HG03139 (cell line): ENCODE results near the gene RNF130.

ENCODE experiments used
- ATAC-seq: cut with Tn5 transposase; IDR thresholded peaks from one replicate; pipeline ENCODE4 v1.9.1; 2021; ENCODE audit not compliant: unreplicated experiment

The RNF130 gene

GRCh38 chr5:180086816-180087399 lies 15.3 kb upstream of the RNF130 start:
- ATAC-seq: no peak

GRCh38 chr5:180085837-180086236 lies 14.3 kb upstream of the RNF130 start:
- no peak for ATAC-seq

- no peak for ATAC-seq
Observed at GRCh38 chr5:180084638-180085561, 13.3 kb upstream of the RNF130 start.

- no peak for ATAC-seq
Observed at GRCh38 chr5:180083529-180084060, 12.0 kb upstream of the RNF130 start.

- ATAC-seq: no peak
Observed at GRCh38 chr5:180082633-180083420, 11.3 kb upstream of the RNF130 start.

GRCh38 chr5:180081481-180081880 lies 9.9 kb upstream of the RNF130 start:
- no peak for ATAC-seq

- ATAC-seq: no peak
Observed at GRCh38 chr5:180080486-180081280, 9.1 kb upstream of the RNF130 start.

- ATAC-seq: no peak
Observed at GRCh38 chr5:180079702-180080466, 8.3 kb upstream of the RNF130 start.

- no peak for ATAC-seq
Observed at GRCh38 chr5:180078348-180078747, 6.8 kb upstream of the RNF130 start.

GRCh38 chr5:180077594-180078284 lies 6.2 kb upstream of the RNF130 start:
- no peak for ATAC-seq

- no peak for ATAC-seq
Observed at GRCh38 chr5:180075703-180076102, 4.1 kb upstream of the RNF130 start.

- no peak for ATAC-seq
Observed at GRCh38 chr5:180074462-180074861, 2.9 kb upstream of the RNF130 start.

GRCh38 chr5:180072556-180072955 lies 997 bp upstream of the RNF130 start:
- ATAC-seq: no peak

GRCh38 chr5:180072256-180072548 lies 643 bp upstream of the RNF130 start:
- ATAC-seq: no peak

- no peak for ATAC-seq
Observed at GRCh38 chr5:180070756-180071530, 616 bp downstream of the RNF130 start.

GRCh38 chr5:180069589-180070247 lies 1.8 kb downstream of the RNF130 start:
- ATAC-seq: no peak

GRCh38 chr5:180068519-180069090 lies 3.0 kb downstream of the RNF130 start:
- ATAC-seq: no peak

- no peak for ATAC-seq
Observed at GRCh38 chr5:180067986-180068385, 3.6 kb downstream of the RNF130 start.
